ENCODE measurements around the gene ADCY2. TPM values are rescaled to one million over a fixed set of nuclear protein-coding genes. Genes with fewer than 3 reads are reported as not detected.

The ADCY2 gene
- total RNA-seq, 4 donors from 2014 or later = 5.7 to 18.5 (median 7.8) TPM

- TF ChIP-seq CTCF (IDR thresholded peaks at IDR 0.05; ENCODE audit: low read depth) = no peak
Measured at GRCh38 chr5:7644723-7645122, 248.8 kb downstream of the ADCY2 start.

GRCh38 chr5:7650755-7651154, 254.8 kb downstream of the ADCY2 start:
- TF ChIP-seq CTCF (IDR thresholded peaks at IDR 0.05; ENCODE audit: low read depth) = no peak

- no peak for TF ChIP-seq CTCF (IDR thresholded peaks at IDR 0.05; ENCODE audit: low read depth)
Measured at GRCh38 chr5:7653046-7653445, 257.1 kb downstream of the ADCY2 start.

- TF ChIP-seq CTCF (IDR thresholded peaks at IDR 0.05; ENCODE audit: low read depth) = no peak
Measured at GRCh38 chr5:7657153-7657552, 261.2 kb downstream of the ADCY2 start.

- no peak for TF ChIP-seq CTCF (IDR thresholded peaks at IDR 0.05; ENCODE audit: low read depth)
Measured at GRCh38 chr5:7659420-7659819, 263.5 kb downstream of the ADCY2 start.

GRCh38 chr5:7662289-7662688, 266.4 kb downstream of the ADCY2 start:
- TF ChIP-seq CTCF (IDR thresholded peaks at IDR 0.05; ENCODE audit: low read depth) = no peak

GRCh38 chr5:7663808-7664207, 267.9 kb downstream of the ADCY2 start:
- TF ChIP-seq CTCF (IDR thresholded peaks at IDR 0.05; ENCODE audit: low read depth) = no peak
